Measurements from ENCODE around the gene NIPSNAP2.
"Not testable (repeated sequence)": the region's sequence is repeated elsewhere in the genome, so short reads cannot be mapped to it uniquely, and the experiment has no call there.

Gene NIPSNAP2

GRCh38 chr7:55946545-55946944 lies 17.8 kb upstream of the NIPSNAP2 start:
- DNase-seq (ENCODE audit: low spot score): no peak
- no peak overlapping the region for H3K27ac ChIP-seq
- TF ChIP-seq CTCF (conservative IDR thresholded peaks at IDR 0.05; ENCODE audit: low read depth): no peak
- ChIA-PET POLR2A (ENCODE audit: low non-redundant PET) (no interaction called here), CTCF (interaction anchor here (0.6 kb wide), 1 partner anchor 519 kb away, joined by 5 read pairs; no protein-coding TSS in a partner anchor)

GRCh38 chr7:55951637-55952351 lies 12.6 kb upstream of the NIPSNAP2 start, which contains the start of gene MRPS17:
Gene MRPS17 (plus strand): TSS chr7:55951877. CDS start chr7:55953196, 1,319 bp downstream.
- peak within 1 kb of the TSS; percentile 70 for H3K27ac ChIP-seq
- TF ChIP-seq CTCF (conservative IDR thresholded peaks at IDR 0.05; ENCODE audit: low read depth): no peak
- CTCF ChIA-PET: no interaction called here
- DNase-seq (ENCODE audit: low spot score): peak; percentile 99
- POLR2A ChIA-PET (ENCODE audit: low non-redundant PET): interaction anchor here (0.6 kb wide), 1 partner anchor 26 kb away, joined by 3 read pairs; no protein-coding TSS in a partner anchor

GRCh38 chr7:55952352-55952671 lies 12.1 kb upstream of the NIPSNAP2 start:
- POLR2A ChIA-PET (ENCODE audit: low non-redundant PET); CTCF ChIA-PET; DNase-seq (ENCODE audit: low spot score): not testable (repeated sequence)
- peak overlapping the region; percentile 70 for H3K27ac ChIP-seq

GRCh38 chr7:55953707-55954475 lies 10.5 kb upstream of the NIPSNAP2 start:
- DNase-seq (ENCODE audit: low spot score): no peak
- ChIA-PET POLR2A (ENCODE audit: low non-redundant PET) (no interaction called here), CTCF (no interaction called here)
- no peak overlapping the region for H3K27ac ChIP-seq
- no peak for TF ChIP-seq CTCF (conservative IDR thresholded peaks at IDR 0.05; ENCODE audit: low read depth)

- ChIA-PET CTCF (no interaction called here), POLR2A (ENCODE audit: low non-redundant PET) (interaction anchor here (0.6 kb wide), 1 partner anchor 123 kb away, joined by 3 read pairs; no protein-coding TSS in a partner anchor)
- TF ChIP-seq CTCF (conservative IDR thresholded peaks at IDR 0.05; ENCODE audit: low read depth): no peak
Measured at GRCh38 chr7:55957190-55957589, 7.2 kb upstream of the NIPSNAP2 start.

GRCh38 chr7:55962014-55962413 lies 2.4 kb upstream of the NIPSNAP2 start:
- POLR2A ChIA-PET (ENCODE audit: low non-redundant PET): no interaction called here
- CTCF ChIA-PET: interaction anchor here (0.5 to 0.7 kb wide), 2 partner anchors 165 to 219 kb away, joined by 3 read pairs; no protein-coding TSS in a partner anchor
- DNase-seq (ENCODE audit: low spot score): peak; percentile 27
- TF ChIP-seq CTCF (conservative IDR thresholded peaks at IDR 0.05; ENCODE audit: low read depth): no peak
- peak overlapping the region; percentile 99 for H3K27ac ChIP-seq

More at GRCh38 chr7:55957190-55957589, 7.2 kb upstream of the NIPSNAP2 start:
- no peak overlapping the region for H3K27ac ChIP-seq
- no peak for DNase-seq (ENCODE audit: low spot score)

Data from RWPE1 (cell line).